AG10803 (cell line): ENCODE measurements around the gene EMD.
"Not testable (repeated sequence)": the region's sequence is repeated elsewhere in the genome, so short reads cannot be mapped to it uniquely, and the experiment has no call there.

ENCODE experiments used
- DNase-seq: peaks from one replicate; pipeline ENCODE4 v3.0.0; 2010; ENCODE audit warnings: low read depth
- H3K4me3 ChIP-seq: 2 replicates; pipeline ENCODE4 v1.5.1; 2011; ENCODE audit warnings: mild to moderate bottlenecking, low read length, control low read depth
- TF ChIP-seq, protein P1 (sequence below): conservative IDR thresholded peaks from 2 replicates; pipeline ENCODE4 v1.5.1; 2011; ENCODE audit warnings: mild to moderate bottlenecking, low read length, control low read depth, inconsistent platforms

Gene EMD

DNA sequence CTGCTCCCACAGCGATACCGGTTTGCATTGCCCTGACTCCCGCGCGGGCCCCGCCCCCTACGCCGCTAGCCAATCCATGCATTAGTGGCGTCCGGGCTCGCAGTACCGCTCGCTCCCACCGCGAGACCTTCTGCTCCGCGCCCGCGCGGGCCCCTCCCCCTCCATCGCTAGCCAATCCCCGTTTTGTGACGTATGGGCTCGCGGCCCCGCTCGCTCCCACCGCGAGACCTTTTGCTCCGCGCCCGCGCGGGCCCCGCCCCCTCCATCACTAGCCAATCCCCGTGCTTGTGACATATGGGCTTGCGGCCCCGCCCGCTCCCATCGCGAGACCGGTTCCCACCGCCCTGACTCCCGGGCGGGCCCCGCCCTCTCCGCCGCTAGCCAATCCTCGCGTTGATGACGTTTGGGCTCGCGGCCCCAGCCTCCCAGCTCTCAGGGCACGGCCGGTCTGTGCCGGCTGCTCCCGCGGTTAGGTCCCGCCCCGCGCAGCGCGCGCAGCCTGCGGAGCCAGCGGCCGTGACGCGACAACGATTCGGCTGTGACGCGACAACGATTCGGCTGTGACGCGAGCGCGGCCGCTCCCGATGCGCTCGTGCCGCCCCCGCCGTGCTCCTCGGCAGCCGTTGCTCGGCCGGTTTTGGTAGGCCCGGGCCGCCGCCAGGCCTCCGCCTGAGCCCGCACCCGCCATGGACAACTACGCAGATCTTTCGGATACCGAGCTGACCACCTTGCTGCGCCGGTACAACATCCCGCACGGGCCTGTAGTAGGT lies at the start of gene EMD:
TSS of gene EMD (plus strand) at position 497 of the 770 bp plus-strand sequence. CDS start at position 687, 190 bp downstream.
- H3K4me3 ChIP-seq, result peak within 1 kb of the TSS; percentile 74
- DNase-seq, result peak; percentile 97
- TF ChIP-seq, protein P1, sequence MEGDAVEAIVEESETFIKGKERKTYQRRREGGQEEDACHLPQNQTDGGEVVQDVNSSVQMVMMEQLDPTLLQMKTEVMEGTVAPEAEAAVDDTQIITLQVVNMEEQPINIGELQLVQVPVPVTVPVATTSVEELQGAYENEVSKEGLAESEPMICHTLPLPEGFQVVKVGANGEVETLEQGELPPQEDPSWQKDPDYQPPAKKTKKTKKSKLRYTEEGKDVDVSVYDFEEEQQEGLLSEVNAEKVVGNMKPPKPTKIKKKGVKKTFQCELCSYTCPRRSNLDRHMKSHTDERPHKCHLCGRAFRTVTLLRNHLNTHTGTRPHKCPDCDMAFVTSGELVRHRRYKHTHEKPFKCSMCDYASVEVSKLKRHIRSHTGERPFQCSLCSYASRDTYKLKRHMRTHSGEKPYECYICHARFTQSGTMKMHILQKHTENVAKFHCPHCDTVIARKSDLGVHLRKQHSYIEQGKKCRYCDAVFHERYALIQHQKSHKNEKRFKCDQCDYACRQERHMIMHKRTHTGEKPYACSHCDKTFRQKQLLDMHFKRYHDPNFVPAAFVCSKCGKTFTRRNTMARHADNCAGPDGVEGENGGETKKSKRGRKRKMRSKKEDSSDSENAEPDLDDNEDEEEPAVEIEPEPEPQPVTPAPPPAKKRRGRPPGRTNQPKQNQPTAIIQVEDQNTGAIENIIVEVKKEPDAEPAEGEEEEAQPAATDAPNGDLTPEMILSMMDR, result no peak

DNA sequence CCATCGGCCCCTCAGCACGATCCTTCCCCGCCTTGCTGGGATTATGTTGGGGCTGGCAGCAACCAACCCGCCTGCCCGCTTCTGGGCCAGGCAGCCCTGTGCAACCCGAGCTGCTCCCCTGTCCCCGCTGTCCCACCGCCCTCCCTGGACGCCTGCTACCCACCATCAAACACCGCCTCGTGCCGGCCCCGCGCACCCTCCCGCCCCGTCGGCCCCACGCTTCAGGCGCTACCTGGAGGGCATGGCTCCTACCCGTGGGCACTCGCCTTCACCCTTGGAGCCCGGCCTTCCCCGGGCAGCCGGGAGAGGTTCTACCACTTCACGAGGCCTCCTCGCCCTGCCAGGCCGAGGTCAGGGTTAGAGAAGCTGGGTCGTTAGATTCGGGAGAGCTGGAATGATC lies 46.5 kb upstream of the EMD start:
- no peak for DNase-seq
- TF ChIP-seq, protein P1, result no peak
- no peak overlapping the region for H3K4me3 ChIP-seq

DNA sequence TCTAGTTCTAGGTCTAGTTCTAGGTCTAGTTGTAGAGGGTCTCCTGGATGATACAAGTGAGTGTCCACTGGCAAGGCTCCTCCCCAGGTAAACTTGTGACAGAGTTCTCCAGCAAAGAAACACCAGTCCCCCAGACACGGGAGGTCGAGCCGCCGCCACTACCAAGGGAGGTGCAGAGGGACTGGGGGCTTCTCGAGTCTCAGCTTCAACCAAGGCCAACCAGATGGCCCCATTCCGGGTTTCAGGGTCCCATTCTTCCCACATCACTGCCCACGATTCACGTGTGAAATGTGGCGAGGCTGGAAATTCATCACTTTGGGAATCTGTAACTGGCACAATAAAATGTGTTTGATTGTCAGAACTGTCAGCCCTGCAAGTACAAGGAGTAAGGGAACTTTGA lies 46.0 kb upstream of the EMD start:
- TF ChIP-seq, protein P1, result no peak
- no peak overlapping the region for H3K4me3 ChIP-seq
- no peak for DNase-seq

DNA sequence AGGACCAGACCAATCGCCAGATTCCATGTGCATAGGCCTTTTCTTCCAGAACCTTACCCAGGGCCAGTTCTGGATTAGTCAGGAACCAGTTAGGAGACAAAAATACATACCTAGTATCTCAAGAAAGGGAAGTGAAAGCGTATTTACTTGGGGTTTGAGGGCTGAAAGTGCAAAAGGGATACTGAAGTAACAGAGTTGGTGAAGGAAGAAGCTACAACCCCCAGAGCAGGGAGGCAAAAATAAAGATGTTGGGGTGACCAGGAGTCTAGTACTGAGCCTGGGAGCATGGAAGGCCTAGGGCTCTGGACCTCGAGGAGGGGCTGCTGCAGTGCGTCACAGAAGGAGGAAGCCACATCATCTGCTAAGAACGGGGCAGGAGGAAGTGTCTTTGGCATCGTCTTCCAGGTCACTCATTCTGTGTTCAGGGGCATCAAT lies 45.2 kb upstream of the EMD start:
- DNase-seq, result no peak
- H3K4me3 ChIP-seq, result no peak overlapping the region
- TF ChIP-seq, protein P1, result no peak

DNA sequence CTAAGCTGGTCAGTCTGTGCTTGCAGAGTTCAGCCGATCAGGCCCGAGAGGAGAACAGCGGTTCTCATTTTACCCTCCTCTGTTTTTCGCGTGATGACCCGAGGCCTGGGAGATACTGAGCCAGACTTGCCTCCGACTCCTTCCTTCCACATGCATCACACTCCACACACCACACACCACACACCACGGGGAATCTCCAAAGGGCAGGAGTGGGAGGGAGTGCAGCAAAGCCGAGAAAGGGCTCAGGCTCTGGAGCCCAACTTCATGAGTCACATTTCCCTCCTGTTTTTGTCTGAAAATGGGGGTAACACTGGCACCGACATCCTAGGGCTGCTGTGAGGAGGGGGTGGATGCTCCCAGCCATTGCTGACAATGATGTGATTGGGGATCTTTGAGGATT lies 44.6 kb upstream of the EMD start:
- no peak overlapping the region for H3K4me3 ChIP-seq
- TF ChIP-seq, protein P1, result no peak
- no peak for DNase-seq

DNA sequence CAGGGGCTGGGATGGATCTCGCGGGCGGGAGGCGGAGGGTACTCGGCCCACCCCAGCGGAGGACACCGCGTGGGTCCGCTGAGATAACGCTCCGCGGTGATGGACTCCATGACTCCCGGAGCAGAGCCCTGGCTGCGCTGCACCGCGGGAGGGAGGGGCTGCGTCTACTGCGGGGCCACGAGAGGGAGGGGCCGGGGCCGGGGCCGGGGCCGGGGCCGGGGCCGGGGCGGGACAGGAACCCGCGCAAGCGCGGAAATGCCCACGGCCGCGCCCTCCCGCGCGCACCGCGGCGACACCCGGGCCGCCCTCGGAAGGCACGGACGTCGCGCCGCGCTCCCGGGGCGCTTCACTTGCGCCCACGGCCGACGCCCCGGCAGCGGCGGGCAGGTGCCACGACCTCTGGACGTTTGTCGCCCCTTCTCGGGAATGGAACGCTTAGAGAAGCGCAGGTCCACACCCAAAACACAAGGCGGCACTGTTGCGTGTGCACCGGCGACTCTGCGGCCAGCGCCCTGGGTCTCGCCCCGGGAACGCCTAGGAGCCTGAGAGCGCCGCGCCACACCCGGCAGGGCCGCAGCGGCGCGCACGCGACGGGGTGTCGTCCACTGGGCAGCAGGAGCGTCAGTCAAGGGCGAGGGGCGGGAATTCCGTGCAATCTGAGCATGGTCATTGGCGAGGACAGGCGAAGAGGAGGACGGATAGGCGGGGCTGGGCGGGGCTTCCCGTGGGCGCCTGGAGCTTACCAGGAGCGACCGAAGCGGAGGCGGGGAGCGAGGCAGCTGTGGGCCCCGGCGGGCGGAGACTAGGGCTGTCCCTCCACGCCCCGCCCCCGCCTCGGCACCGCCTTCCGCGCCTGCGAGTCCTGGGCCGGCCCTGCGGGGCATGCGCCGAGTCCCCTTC lies 37.4 kb upstream of the EMD start:
- DNase-seq, H3K4me3 ChIP-seq: not testable (repeated sequence)

DNA sequence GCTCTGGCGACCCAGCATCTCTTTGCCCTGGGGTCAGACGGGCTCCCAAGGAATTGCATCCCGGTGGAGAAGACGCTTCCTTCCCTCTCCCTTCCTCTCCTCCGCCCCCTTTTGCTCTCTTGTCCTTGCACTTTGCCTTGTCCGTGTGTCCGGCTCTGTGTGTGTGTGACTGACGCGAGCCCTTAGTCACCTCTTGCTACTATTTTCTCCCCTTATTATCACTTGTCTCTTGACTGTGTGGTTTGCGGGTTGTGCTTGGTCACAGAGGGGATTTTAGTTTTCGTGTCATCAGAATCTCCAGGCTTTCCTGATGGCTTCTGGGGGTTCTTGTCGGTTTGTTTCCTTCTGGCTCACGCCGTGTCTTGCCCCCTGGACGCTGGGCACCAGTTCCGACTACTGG lies 36.0 kb upstream of the EMD start:
- not testable (repeated sequence) for H3K4me3 ChIP-seq, DNase-seq

DNA sequence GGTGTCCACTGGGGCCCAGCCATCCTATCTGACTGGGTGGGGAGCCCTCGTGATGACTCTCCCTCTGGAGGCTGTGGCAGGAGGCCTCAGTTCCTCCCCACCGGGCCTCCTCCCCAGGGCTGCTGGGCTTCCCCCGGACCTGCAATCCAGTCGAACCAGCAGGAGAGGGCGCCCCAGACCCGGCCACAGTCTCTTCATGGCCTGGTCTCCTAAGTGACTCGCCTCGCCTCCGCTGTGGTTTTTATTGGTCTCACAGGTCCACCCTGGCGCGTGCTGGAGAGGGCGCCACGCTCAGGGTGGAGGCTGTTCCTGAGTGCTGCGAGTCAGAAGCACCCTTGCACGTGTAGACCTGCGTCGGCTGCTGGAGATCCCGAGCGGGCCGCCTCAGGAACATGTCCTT lies 35.5 kb upstream of the EMD start:
- not testable (repeated sequence) for H3K4me3 ChIP-seq, DNase-seq
